ENCODE data around the gene GASK1B. TPM values are rescaled to one million over a fixed set of nuclear protein-coding genes. Genes with fewer than 3 reads are reported as not detected.

The GASK1B gene
- total RNA-seq, 1 donor from 2014 or later, result 0.07 TPM

DNA sequence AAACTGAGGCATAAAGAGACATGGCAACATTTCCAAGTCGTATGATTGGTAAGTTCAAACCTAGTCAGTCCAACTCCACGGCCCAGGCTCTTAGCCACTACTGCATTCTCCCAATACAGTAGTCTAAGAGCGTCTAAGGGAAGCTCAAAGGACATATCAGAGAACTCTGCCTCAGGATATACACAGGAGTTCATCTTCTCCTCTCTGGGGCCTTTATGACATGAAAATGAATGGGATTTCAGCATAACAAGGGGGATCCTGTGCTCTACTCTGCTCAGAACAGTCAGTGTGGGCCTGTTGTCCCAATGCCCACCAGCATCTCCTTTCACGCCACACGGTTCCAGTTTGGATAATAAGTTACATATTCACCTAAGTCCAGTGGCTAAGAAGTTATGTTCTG lies 4.2 kb downstream of the GASK1B start:
- Mint-ChIP-seq H3K4me1 (ENCODE audit: low read depth, unreplicated experiment) (peaks cover 2% of the 10 kb centered on the region), H3K27ac (ENCODE audit: unreplicated experiment) (no peak overlapping the region), H3K27me3 (ENCODE audit: unreplicated experiment) (no peaks in the 10 kb centered on the region), H3K36me3 (ENCODE audit: unreplicated experiment) (no peaks in the 10 kb centered on the region), H3K9me3 (ENCODE audit: unreplicated experiment) (no peaks in the 10 kb centered on the region), H3K4me3 (ENCODE audit: unreplicated experiment) (no peak overlapping the region)
- TF ChIP-seq, protein P1, sequence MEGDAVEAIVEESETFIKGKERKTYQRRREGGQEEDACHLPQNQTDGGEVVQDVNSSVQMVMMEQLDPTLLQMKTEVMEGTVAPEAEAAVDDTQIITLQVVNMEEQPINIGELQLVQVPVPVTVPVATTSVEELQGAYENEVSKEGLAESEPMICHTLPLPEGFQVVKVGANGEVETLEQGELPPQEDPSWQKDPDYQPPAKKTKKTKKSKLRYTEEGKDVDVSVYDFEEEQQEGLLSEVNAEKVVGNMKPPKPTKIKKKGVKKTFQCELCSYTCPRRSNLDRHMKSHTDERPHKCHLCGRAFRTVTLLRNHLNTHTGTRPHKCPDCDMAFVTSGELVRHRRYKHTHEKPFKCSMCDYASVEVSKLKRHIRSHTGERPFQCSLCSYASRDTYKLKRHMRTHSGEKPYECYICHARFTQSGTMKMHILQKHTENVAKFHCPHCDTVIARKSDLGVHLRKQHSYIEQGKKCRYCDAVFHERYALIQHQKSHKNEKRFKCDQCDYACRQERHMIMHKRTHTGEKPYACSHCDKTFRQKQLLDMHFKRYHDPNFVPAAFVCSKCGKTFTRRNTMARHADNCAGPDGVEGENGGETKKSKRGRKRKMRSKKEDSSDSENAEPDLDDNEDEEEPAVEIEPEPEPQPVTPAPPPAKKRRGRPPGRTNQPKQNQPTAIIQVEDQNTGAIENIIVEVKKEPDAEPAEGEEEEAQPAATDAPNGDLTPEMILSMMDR (IDR thresholded peaks at IDR 0.05; ENCODE audit: partially characterized antibody, unreplicated experiment), result no peak
- no peak for DNase-seq

DNA sequence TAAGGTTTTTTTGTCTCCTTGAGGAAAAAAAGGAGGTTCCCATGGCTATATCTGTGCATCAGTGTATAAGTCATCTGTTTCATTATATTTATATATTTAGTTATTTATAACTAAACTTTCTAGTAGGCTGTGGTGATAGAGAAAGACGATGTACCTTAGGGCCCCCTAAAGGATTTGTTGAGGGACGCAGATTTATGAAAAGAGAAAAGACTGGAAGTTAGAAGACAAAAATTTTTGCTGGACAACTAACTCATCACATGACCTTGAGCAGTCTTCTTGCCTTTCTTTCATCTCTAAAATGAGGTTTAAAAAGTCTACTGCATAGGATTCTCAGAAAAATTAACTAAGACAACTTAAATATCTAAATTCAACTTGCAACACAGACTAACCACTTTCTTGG lies 6.1 kb downstream of the GASK1B start:
- Mint-ChIP-seq H3K9me3 (ENCODE audit: unreplicated experiment) (no peaks in the 10 kb centered on the region), H3K4me1 (ENCODE audit: low read depth, unreplicated experiment) (no peaks in the 10 kb centered on the region), H3K27me3 (ENCODE audit: unreplicated experiment) (no peaks in the 10 kb centered on the region), H3K4me3 (ENCODE audit: unreplicated experiment) (no peak overlapping the region), H3K36me3 (ENCODE audit: unreplicated experiment) (no peaks in the 10 kb centered on the region), H3K27ac (ENCODE audit: unreplicated experiment) (no peak overlapping the region)
- DNase-seq, result no peak
- TF ChIP-seq, protein P1 (IDR thresholded peaks at IDR 0.05; ENCODE audit: partially characterized antibody, unreplicated experiment), result no peak

DNA sequence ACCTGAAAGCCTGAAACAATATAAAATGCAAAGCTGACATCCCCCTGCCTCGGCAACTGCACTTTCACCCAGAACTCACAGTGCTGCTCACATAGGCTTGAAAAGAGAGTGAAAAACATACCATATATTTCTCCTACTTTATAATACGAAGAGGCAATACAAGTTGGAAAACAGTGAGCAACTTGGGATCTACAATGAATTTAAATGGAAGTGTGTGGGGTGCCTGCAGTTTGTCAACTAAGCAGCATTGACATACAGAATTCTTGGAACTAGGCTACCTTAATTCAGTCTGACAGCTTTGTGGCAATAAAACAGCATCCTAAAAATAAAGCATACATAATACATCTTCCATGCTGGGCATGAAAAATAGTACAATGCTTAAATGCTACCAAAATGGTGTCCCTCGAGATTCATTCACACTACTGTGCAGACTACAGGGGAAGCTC lies 8.0 kb downstream of the GASK1B start:
- Mint-ChIP-seq H3K36me3 (ENCODE audit: unreplicated experiment) (no peaks in the 10 kb centered on the region), H3K27ac (ENCODE audit: unreplicated experiment) (no peak overlapping the region), H3K27me3 (ENCODE audit: unreplicated experiment) (peaks cover 2% of the 10 kb centered on the region), H3K4me3 (ENCODE audit: unreplicated experiment) (no peak overlapping the region), H3K4me1 (ENCODE audit: low read depth, unreplicated experiment) (no peaks in the 10 kb centered on the region), H3K9me3 (ENCODE audit: unreplicated experiment) (no peaks in the 10 kb centered on the region)
- no peak for DNase-seq
- TF ChIP-seq, protein P1 (IDR thresholded peaks at IDR 0.05; ENCODE audit: partially characterized antibody, unreplicated experiment), result no peak

DNA sequence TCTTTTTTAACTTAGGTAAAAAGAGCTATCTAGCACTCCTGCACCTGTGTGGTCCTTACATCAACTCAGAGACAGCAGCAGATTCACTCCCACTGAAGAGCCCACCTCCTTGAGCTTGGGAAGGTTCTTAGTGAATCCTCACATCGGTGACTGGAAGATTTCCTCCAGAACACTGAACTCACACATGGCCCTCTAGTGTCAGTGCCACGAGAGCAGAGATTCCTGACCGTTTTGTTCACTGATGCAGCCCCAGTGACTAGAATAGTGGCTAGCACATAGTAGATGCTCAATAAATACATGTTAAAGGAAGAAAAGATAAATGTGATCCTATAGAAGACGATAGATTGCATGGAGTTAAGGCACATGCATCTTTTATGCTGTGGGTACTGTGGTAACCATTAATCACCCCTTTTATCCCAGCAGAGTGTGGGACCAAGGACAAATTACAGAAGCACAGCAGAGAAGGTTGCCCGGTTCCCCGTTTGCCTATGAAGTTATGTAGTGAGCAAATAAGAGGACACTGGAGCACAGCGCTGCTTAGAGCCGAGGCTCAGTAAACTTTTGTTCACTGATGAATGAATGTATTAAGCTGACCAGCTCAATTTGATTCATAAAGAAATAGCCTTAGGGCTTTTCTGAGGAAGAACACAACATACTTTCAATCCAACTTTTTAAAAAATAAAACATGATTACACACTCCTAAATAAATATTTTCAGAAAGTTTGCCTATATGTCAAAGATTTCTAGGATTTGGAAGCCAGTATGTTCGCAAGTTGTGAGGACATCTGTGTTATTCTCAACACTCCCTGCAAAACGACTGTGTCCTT lies 8.7 kb downstream of the GASK1B start:
- TF ChIP-seq, protein P1 (IDR thresholded peaks at IDR 0.05; ENCODE audit: partially characterized antibody, unreplicated experiment), result no peak
- Mint-ChIP-seq H3K9me3 (ENCODE audit: unreplicated experiment) (no peaks in the 10 kb centered on the region), H3K4me1 (ENCODE audit: low read depth, unreplicated experiment) (no peaks in the 10 kb centered on the region), H3K4me3 (ENCODE audit: unreplicated experiment) (no peak overlapping the region), H3K27me3 (ENCODE audit: unreplicated experiment) (peaks cover 2% of the 10 kb centered on the region), H3K27ac (ENCODE audit: unreplicated experiment) (no peak overlapping the region), H3K36me3 (ENCODE audit: unreplicated experiment) (no peaks in the 10 kb centered on the region)
- DNase-seq, result no peak

DNA sequence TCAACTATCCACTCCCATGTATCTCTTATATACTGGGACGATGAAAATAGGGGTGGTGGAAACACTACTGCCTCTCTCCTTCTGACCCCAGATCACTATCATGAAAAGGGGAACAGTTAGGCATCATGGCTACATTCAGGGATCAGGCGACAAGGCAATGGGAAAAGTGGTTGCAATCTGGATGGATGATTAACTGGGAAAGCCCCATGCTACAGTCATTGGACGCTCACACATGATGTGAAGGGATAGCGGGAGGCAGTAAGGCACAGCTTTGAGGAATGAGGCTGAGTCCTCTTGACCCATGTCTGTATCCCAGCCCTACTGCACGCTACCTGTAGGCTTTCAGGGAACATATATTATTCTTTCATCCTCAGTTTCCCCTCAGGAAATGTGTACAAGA lies 10.2 kb downstream of the GASK1B start:
- H3K27me3 Mint-ChIP-seq (ENCODE audit: unreplicated experiment), result peaks cover 2% of the 10 kb centered on the region
- TF ChIP-seq, protein P1 (IDR thresholded peaks at IDR 0.05; ENCODE audit: partially characterized antibody, unreplicated experiment), result no peak
- no peak for DNase-seq
- no peaks in the 10 kb centered on the region for H3K4me1 Mint-ChIP-seq (ENCODE audit: low read depth, unreplicated experiment)
- no peak overlapping the region for H3K27ac Mint-ChIP-seq (ENCODE audit: unreplicated experiment)
- no peaks in the 10 kb centered on the region for H3K9me3 Mint-ChIP-seq (ENCODE audit: unreplicated experiment)
- H3K36me3 Mint-ChIP-seq (ENCODE audit: unreplicated experiment), result no peaks in the 10 kb centered on the region
- H3K4me3 Mint-ChIP-seq (ENCODE audit: unreplicated experiment), result no peak overlapping the region
